Spleen (tissue), 11 donors: ENCODE data around the gene C1orf198. TPM values are rescaled to one million over a fixed set of nuclear protein-coding genes. Genes with fewer than 3 reads are reported as not detected.

Experiments used
- DNase-seq: peaks from one replicate; pipeline ENCODE4 v3.0.0-alpha.2; 2020
- H3K27ac ChIP-seq, 8 donors: fragments of 200-600 bp; sonication (generic) in 7 of 8; 1 replicate in 4 of 8; 2 replicates in 4 of 8; pipeline versions ENCODE4 v1.5.0 to v1.8.0; 2016 to 2021; ENCODE audit warnings: inconsistent platforms in 4 of 8, mild to moderate bottlenecking in 4 of 8, moderate library complexity in 1 of 8
- H3K27me3 ChIP-seq, 7 donors: fragments of 200-600 bp; sonication (generic) in 6 of 7; replicated peaks in 1 of 7; 1 replicate in 4 of 7; 2 replicates in 3 of 7; pipeline versions ENCODE4 v1.5.0 to v1.8.0; 2016 to 2021; ENCODE audit warnings: inconsistent platforms in 3 of 7, mild to moderate bottlenecking in 1 of 7
- H3K36me3 ChIP-seq, 6 donors: fragments of 200-600 bp; sonication (generic) in 5 of 6; 1 replicate in 4 of 6; 2 replicates in 2 of 6; pipeline versions ENCODE4 v1.5.0 to v1.8.0; 2016 to 2021; ENCODE audit warnings: inconsistent platforms in 2 of 6
- H3K4me1 ChIP-seq, 6 donors: fragments of 200-600 bp; sonication (generic) in 5 of 6; 1 replicate in 3 of 6; 2 replicates in 3 of 6; pipeline versions ENCODE4 v1.5.0 to v1.8.0; 2016 to 2021; ENCODE audit warnings: inconsistent platforms in 3 of 6
- H3K4me3 ChIP-seq, 8 donors: fragments of 200-600 bp; sonication (generic) in 7 of 8; 1 replicate in 4 of 8; 2 replicates in 4 of 8; pipeline versions ENCODE4 v1.5.0 to v1.8.0; 2016 to 2021; ENCODE audit warnings: inconsistent platforms in 4 of 8, mild to moderate bottlenecking in 4 of 8, moderate library complexity in 2 of 8
- H3K9me3 ChIP-seq, 8 donors: fragments of 200-600 bp; sonication (generic) in 7 of 8; 1 replicate in 4 of 8; 2 replicates in 4 of 8; pipeline versions ENCODE4 v1.5.0 to v1.8.0; 2016 to 2021; ENCODE audit warnings: inconsistent platforms in 4 of 8
- POLR2A ChIP-seq, 3 donors: fragments of 450-650 bp; IDR thresholded peaks; one replicate each; pipeline ENCODE4 v1.5.1; 2017; ENCODE audit warnings: antibody characterized with exemption in 3 of 3, mild to moderate bottlenecking in 1 of 3
- POLR2AphosphoS5 ChIP-seq, 3 donors: sonication (generic); formaldehyde crosslinking; IDR thresholded peaks; one replicate each; pipeline ENCODE4 v1.5.1; 2017; ENCODE audit warnings: antibody characterized with exemption in 3 of 3
- WGBS, 5 donors: extraction: QIAGEN DNeasy Blood & Tissue Kit in 3 of 5; methylation state at CpG; one replicate each; pipeline versions ENCODE4 v1.1.5 to v1.1.7; 2013 to 2018; 5-methylcytosine and 5-hydroxymethylcytosine counted together
- intact Hi-C: fragments of 100-400 bp; cut with DNase I; formaldehyde crosslinking; loops from one replicate; pipeline ENCODE4 v1.15.0; 2023; ENCODE audit warnings: low total_unique reads
- polyA plus RNA-seq, 3 donors: library from polyadenylated mRNA; stranded (reverse); fragments of 200-250 nt; gene quantifications; one replicate each; pipeline ENCODE4 v1.2.1, GENCODE V29; 2013
- total RNA-seq, 7 donors: library from RNA; depleted of rRNA in 3 of 7; stranded (reverse); fragments of >200 nt in 3 of 7; fragmentation: NEBNext Ultra II Directional in 4 of 7; extraction: Animal tissue kit (Norgen Biotek cat#: 25700) in 4 of 7; gene quantifications; one replicate each; pipeline versions ENCODE4 v1.1.0 to v1.2.1, GENCODE V29; 2016 to 2021
- TF ChIP-seq, protein P1 (sequence below), 11 experiments: fragments of 200-600 bp in 7 of 11; fragments of 450-650 bp in 4 of 11; sonication (generic) in 4 of 11; IDR thresholded peaks in 8 of 11; conservative IDR thresholded peaks in 3 of 11; 1 replicate in 7 of 11; 2 replicates in 4 of 11; pipeline versions ENCODE4 v1.4.0 to v1.8.0; 2016 to 2021; ENCODE audit warnings: antibody characterized with exemption in 11 of 11, inconsistent platforms in 4 of 11, mild to moderate bottlenecking in 1 of 11
- donor health status: healthy with polysubstance abuse.
- donor health status: DM: no; HTN: no; CAD: no; lungs with moderate emphysema.
- donor health status: DM: no; HTN: no; CAD: no.
- donor health status: Bipolar disorder and iron deficiency.
- donor health status: healthy.
- donor health status: DM: no; HTN: no; CAD: no.
- donor health status: DM: yes; HTN: yes; CAD: no.

C1orf198 gene
- total and polyA plus RNA-seq, 10 donors = 5.0 to 32.7 (median 18.4) TPM

DNA sequence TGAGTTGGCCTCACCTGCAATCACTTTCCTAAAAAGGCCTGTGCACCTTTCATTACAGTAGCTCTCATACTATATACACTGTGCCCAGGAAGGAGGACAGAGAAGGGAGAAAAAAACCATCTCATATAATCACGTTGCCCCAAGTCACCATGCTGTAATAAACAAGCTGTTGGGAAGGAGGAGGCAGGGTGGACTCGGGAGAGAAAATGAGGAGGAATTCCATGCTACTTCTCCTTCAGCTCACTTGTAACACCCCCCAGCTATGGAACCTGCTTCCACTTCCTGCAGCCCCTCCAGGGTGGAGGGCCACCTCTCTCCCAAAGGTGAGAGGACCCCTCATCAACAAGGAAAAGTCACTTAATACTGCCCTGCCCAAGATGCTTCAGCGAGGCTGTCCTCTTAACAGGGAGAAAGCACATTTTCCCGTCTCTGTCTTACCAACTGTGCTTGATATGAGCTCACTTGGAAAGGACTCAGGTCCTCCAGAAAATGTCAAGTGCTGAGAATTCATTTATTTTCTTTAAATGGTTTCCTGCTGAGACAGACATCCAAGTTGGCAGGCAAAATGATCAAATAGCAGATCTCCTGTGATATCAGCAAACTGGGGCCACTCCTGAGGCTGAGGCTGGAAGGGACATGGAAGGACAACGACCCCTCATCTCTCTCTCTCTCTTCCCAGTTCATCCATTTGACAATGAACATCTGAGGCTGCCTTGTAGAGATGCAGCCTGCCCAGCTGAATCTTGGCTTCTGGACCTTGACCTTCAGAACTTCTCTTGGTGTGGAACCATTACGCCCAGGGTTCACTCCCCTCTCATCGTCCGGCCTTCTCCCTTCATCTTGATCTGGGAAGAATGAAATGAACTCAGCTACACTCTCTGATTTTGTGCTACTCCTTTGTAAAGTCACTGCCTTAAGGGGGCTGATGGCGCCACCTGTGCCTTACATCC is 67.2 kb downstream of the C1orf198 start:
- DNase-seq = no peak
- Histone ChIP-seq H3K4me1 (no peaks in the 10 kb centered on the region), H3K36me3 (no peaks in the 10 kb centered on the region), H3K27me3 (peaks cover 0 to 14% (median 0%) of the 10 kb centered on the region in 7 donors), H3K27ac (no peak overlapping the region), H3K9me3 (peaks cover 0 to 1% (median 0%) of the 10 kb centered on the region in 8 donors), H3K4me3 (no peak overlapping the region)
- TF ChIP-seq POLR2A (IDR thresholded peaks at IDR 0.05) (no peak), POLR2AphosphoS5 (IDR thresholded peaks at IDR 0.05) (no peak)
- TF ChIP-seq, protein P1, sequence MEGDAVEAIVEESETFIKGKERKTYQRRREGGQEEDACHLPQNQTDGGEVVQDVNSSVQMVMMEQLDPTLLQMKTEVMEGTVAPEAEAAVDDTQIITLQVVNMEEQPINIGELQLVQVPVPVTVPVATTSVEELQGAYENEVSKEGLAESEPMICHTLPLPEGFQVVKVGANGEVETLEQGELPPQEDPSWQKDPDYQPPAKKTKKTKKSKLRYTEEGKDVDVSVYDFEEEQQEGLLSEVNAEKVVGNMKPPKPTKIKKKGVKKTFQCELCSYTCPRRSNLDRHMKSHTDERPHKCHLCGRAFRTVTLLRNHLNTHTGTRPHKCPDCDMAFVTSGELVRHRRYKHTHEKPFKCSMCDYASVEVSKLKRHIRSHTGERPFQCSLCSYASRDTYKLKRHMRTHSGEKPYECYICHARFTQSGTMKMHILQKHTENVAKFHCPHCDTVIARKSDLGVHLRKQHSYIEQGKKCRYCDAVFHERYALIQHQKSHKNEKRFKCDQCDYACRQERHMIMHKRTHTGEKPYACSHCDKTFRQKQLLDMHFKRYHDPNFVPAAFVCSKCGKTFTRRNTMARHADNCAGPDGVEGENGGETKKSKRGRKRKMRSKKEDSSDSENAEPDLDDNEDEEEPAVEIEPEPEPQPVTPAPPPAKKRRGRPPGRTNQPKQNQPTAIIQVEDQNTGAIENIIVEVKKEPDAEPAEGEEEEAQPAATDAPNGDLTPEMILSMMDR (IDR thresholded peaks at IDR 0.05 in 8 of 11, conservative IDR thresholded peaks at IDR 0.05 in 3 of 11) = no peak
- WGBS, 5 donors = 71 to 86% (median 74%) methylated on average over 9 of the region's 9 CpGs
- intact Hi-C loops = no loop called here

DNA sequence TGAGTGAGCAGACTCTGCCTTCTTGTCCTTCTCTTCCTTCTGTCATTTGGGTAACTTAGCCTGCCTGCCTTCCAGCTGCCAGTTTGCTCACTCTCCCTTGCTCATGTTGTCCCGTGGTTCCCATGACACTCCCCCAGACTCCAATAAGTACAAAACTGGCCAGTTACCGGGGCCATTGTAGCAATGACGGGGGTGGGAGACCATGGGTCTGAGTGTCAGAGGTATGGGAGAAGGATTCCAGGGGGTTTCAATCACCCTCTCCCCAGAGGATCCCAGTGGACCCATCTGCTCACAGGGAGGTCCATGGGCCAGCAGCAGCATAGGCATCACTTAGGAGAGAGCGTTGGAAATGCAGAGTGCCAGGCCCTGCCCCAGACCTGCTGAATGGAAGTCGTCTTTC is 69.8 kb downstream of the C1orf198 start:
- Histone ChIP-seq H3K4me3 (no peak overlapping the region), H3K36me3 (no peaks in the 10 kb centered on the region), H3K9me3 (no peaks in the 10 kb centered on the region), H3K27ac (no peak overlapping the region), H3K27me3 (peaks cover 0 to 20% (median 0%) of the 10 kb centered on the region in 7 donors), H3K4me1 (no peaks in the 10 kb centered on the region)
- DNase-seq = no peak
- TF ChIP-seq, protein P1 (IDR thresholded peaks at IDR 0.05 in 8 of 11, conservative IDR thresholded peaks at IDR 0.05 in 3 of 11) = no peak
- TF ChIP-seq POLR2A (IDR thresholded peaks at IDR 0.05) (no peak), POLR2AphosphoS5 (IDR thresholded peaks at IDR 0.05) (no peak)
- intact Hi-C loops = no loop called here
- 78 to 93% (median 83%) methylated on average over 5 of the region's 5 CpGs for WGBS, 5 donors

DNA sequence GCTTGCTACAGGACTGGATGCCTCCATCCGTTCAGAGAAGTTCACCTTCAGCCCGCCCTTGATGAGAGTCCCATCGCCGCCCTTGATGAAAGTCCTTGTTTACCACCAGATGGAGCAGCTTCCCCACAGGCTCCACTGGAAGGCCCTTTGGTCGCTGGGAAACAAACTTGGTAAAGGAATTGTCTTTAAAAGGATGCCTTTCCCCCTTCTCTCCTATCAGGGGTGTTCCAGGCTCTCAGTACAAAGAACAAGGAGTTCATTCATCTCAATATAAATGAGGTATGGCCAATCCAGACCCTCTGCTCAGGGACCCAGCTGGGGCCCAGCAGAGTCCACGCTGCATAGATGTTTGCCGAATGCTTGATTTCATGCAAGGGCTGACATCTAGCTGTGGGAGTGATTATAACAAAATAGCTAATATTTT is 70.4 kb downstream of the C1orf198 start:
- 35 to 57% (median 40%) methylated on average over 6 to 7 of the region's 7 CpGs for WGBS, 5 donors
- no peak for TF ChIP-seq POLR2A (IDR thresholded peaks at IDR 0.05)
- TF ChIP-seq, protein P1 (IDR thresholded peaks at IDR 0.05 in 8 of 11, conservative IDR thresholded peaks at IDR 0.05 in 3 of 11) = peak in 5 of 11 experiments; percentile 25 to 51 (median 47)
- DNase-seq = no peak
- Histone ChIP-seq H3K27ac (no peak overlapping the region), H3K9me3 (no peaks in the 10 kb centered on the region), H3K27me3 (peaks cover 0 to 20% (median 0%) of the 10 kb centered on the region in 7 donors), H3K4me1 (no peaks in the 10 kb centered on the region), H3K4me3 (no peak overlapping the region), H3K36me3 (no peaks in the 10 kb centered on the region)
- intact Hi-C loops = no loop called here

DNA sequence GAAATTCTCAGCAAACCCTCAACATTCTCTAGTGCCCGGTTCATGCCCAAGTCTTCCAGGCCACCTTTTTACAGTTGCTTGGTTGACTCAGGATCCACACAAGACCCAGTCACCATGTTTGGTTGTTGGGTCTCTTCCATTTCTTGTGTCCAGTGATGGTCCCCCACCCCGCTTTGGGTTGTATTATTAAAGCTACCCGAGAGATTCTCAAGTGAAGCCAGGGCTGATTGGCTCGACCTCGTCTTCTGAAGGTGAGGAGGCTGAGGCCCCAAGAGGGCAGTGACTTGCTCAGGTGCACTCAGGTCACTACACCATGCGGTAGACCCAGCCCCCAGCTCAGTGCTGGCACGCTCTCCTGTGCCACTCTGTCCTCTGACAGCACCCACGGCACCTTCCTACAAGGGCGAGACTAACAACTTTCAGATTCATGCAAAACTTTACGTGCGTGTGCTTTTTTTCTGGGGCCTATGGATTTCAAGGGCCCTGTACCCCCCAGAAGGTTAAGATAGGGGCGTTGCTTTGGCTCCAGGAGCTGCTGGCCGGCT is 70.9 kb downstream of the C1orf198 start:
- Histone ChIP-seq H3K27ac (no peak overlapping the region), H3K9me3 (no peaks in the 10 kb centered on the region), H3K4me1 (no peaks in the 10 kb centered on the region), H3K27me3 (peaks cover 0 to 20% (median 0%) of the 10 kb centered on the region in 7 donors), H3K36me3 (no peaks in the 10 kb centered on the region), H3K4me3 (no peak overlapping the region)
- no peak for DNase-seq
- intact Hi-C loops = no loop called here
- WGBS, 5 donors = 75 to 79% (median 78%) methylated on average over 13 of the region's 13 CpGs
- TF ChIP-seq POLR2AphosphoS5 (IDR thresholded peaks at IDR 0.05) (no peak), POLR2A (IDR thresholded peaks at IDR 0.05) (no peak)
- TF ChIP-seq, protein P1 (IDR thresholded peaks at IDR 0.05 in 8 of 11, conservative IDR thresholded peaks at IDR 0.05 in 3 of 11) = no peak
